ENCODE results near the gene PKD1L1.
"Not testable (repeated sequence)": the region's sequence is repeated elsewhere in the genome, so short reads cannot be mapped to it uniquely, and the experiment has no call there.

The PKD1L1 gene

GRCh38 chr7:47938574-47939165, 9.6 kb downstream of the PKD1L1 start:
- DNase-seq: peak in 1 of 5 experiments; percentile 41

GRCh38 chr7:47937711-47938573, 10.3 kb downstream of the PKD1L1 start:
- DNase-seq: no peak

GRCh38 chr7:47937065-47937687, 11.1 kb downstream of the PKD1L1 start:
- peak in 1 of 5 experiments; percentile 86 for DNase-seq

- DNase-seq: no peak
These were observed 11.9 kb downstream of the PKD1L1 start for GRCh38 chr7:47936323-47936722.

GRCh38 chr7:47935336-47935735, 12.9 kb downstream of the PKD1L1 start:
- DNase-seq: no peak

- no peak for DNase-seq
These were observed 13.4 kb downstream of the PKD1L1 start for GRCh38 chr7:47934831-47935230.

- DNase-seq: no peak
These were observed 15.1 kb downstream of the PKD1L1 start for GRCh38 chr7:47933215-47933614.

GRCh38 chr7:47932466-47933037, 15.7 kb downstream of the PKD1L1 start:
- DNase-seq: no peak

GRCh38 chr7:47932016-47932415, 16.2 kb downstream of the PKD1L1 start:
- DNase-seq: no peak

GRCh38 chr7:47931005-47932004, 17.0 kb downstream of the PKD1L1 start:
- no peak for DNase-seq

GRCh38 chr7:47924266-47924665, 24.0 kb downstream of the PKD1L1 start:
- no peak for DNase-seq

- not testable (repeated sequence) for DNase-seq
These were observed 25.0 kb downstream of the PKD1L1 start for GRCh38 chr7:47923081-47923875.

- not testable (repeated sequence) for DNase-seq
These were observed 31.8 kb downstream of the PKD1L1 start for GRCh38 chr7:47916514-47916913.

- DNase-seq: no peak
These were observed 32.7 kb downstream of the PKD1L1 start for GRCh38 chr7:47915616-47915976.

- DNase-seq: no peak
These were observed 33.3 kb downstream of the PKD1L1 start for GRCh38 chr7:47914717-47915615.

GRCh38 chr7:47912332-47912731, 35.9 kb downstream of the PKD1L1 start:
- no peak for DNase-seq

- no peak for DNase-seq
These were observed 39.5 kb downstream of the PKD1L1 start for GRCh38 chr7:47908720-47909119.

GRCh38 chr7:47907981-47908616, 40.2 kb downstream of the PKD1L1 start:
- DNase-seq: no peak

GRCh38 chr7:47906883-47907282, 41.4 kb downstream of the PKD1L1 start:
- DNase-seq: no peak

All from T-helper 2 cell (primary cell).